ELF-1 (cell line): ENCODE results near the gene P2RY6.

Experiments
- DNase-seq: peaks from one replicate; pipeline ENCODE4 v3.0.0-alpha.2; 2016; ENCODE audit warnings: low read depth, low spot score

Gene P2RY6

GRCh38 chr11:73280626-73281025 lies 8.5 kb downstream of the P2RY6 start:
- no peak for DNase-seq

GRCh38 chr11:73281201-73281741 lies 9.1 kb downstream of the P2RY6 start:
- DNase-seq = no peak

DNA sequence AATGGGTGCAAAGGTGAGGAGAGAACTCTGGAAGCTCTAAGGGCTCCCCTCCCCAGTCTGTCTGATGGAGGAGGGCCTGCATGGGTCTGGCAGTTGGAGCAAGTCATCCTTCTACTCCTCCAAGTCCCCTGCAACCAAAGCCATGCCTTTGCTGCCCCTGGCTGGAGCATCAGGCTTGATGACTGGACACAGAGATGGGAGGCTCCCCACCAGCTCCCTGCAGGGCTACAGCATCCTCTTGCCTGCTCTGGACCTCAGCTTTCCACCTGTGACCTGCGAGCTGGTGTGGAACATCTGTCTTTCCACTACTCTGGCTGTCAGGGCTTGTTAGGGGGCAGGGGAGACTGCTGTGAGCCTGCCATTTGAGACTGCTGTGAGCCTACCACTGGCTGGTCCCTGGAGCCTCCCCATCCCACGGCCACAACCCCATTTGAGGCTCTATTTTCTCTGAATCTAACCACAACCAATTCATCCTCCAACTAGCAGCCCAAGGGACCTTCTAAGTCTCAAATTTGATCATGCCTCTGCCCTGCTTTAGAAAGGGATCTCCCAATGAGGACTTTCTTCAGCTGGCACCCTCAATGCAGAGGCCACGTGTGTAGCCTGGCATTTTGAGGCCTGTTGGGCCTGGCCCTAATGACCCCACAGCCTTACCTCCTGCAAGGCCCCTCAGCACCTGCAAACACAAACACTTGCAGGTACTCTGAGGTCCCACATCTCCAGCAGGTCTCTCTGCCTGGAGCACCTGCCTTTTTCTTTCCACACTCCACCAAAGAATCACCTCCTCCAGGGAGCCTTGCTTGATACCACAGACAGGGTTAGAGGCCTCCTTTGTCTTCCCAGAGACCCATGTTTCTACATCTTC lies 9.9 kb downstream of the P2RY6 start:
- DNase-seq = no peak

DNA sequence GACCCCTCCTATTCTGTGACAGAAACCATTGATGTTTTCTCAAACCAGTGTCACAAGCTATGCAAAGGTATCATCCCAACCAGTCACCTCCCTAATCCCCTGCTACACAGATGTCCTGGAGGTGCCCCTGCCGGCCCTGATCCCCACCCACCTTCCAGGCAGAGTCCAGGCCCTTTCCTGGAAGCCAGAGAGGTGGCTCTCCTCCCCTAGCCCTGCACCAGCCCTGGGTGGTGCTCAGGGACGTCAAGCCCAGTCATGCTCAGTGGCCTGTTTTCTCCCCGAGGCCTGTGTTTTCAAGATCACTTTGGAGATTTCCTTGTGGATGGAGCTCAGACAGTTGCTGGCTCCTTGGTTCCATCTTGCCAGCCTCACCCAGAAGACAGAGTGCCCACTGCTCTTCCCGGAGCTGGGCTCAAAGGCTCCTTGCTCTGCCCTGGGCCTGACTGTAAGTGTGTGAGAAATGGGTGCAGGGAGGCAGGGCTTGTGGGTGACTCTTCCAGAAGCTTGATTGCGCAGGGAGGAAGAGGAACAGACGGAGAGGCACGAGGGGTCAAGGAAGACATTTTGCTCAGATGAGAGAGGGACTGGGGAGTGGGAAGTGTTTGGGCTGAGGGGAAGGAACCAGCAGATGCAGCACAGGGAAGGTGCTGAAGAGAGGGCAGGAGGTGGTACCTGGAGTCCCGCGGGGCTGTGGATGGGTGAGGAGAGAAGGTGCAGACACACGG lies 11.3 kb downstream of the P2RY6 start:
- no peak for DNase-seq

DNA sequence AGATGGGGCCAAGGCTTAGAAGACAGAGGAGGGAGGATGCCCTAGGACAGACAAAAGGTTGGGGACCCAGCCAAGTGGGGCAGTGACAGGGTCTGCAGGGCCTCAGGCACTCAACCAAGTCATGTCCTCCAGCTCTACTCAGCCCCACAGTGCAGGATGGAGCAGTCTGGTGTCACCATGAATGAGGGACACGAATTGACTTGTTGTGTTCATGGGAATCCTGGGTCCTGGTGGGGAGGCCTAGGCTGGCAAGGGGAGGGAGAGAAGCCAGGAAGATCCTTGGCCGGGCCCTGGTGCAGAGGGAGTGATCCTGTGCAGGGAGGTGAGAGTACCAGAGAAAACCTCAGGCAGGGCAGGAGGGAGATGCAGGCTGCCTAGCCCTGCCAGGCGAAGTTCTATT lies 12.0 kb downstream of the P2RY6 start:
- no peak for DNase-seq

DNA sequence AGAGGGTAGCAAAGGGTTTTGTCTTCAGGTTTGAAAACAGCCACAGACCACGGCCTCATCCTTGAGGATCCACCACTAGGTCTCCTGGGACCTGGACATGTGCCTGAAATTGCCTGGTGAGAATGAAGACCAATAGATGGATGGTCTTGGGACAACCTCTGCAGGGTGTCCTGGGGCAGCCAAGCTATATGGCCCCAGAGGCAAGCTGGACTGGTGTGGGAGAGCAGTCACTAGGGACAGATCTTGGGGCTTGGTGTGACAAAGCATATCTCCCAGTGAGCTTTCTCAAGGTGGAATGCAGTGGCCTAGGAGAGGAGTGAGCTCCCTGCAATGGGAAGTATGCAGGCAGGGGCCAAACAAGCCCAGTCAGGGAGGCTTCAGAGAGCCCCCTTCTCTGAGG lies 13.6 kb downstream of the P2RY6 start:
- DNase-seq = no peak

DNA sequence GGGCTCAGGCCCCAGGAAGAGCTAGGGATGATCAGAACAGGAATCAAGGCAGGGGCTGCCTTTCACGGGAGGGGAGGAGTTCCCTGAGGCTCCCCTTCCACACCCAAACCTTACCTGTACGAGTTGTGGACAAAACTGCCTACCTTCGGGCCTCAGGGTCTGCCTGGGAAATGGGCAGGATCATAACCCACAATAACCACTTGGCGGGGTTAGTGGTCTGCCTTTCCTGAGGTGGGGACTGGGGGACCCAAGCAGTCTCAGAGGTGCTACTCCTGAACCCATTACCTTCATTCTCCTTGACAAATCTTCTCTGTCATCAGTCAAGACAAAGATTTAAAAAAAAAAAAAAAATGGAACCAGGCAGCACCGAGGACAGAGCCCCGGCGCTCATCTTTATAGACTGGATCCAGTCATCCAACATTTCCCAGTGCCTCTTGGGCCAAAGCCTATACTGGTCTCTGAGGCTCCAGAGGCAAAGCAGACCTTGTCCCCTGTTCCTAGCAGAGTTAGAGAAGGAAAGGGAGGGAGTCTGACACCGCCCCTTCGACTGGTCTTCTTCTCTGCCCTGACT lies 14.2 kb downstream of the P2RY6 start:
- no peak for DNase-seq

- no peak for DNase-seq
These were observed 15.4 kb downstream of the P2RY6 start for GRCh38 chr11:73287400-73288101.

- no peak for DNase-seq
These were observed 16.2 kb downstream of the P2RY6 start for GRCh38 chr11:73288192-73288872.

GRCh38 chr11:73288873-73289707 lies 17.0 kb downstream of the P2RY6 start:
- DNase-seq = peak; percentile 90

- no peak for DNase-seq
These were observed 18.4 kb downstream of the P2RY6 start for GRCh38 chr11:73290536-73290935.

GRCh38 chr11:73291196-73291595 lies 19.1 kb downstream of the P2RY6 start:
- DNase-seq = no peak

DNA sequence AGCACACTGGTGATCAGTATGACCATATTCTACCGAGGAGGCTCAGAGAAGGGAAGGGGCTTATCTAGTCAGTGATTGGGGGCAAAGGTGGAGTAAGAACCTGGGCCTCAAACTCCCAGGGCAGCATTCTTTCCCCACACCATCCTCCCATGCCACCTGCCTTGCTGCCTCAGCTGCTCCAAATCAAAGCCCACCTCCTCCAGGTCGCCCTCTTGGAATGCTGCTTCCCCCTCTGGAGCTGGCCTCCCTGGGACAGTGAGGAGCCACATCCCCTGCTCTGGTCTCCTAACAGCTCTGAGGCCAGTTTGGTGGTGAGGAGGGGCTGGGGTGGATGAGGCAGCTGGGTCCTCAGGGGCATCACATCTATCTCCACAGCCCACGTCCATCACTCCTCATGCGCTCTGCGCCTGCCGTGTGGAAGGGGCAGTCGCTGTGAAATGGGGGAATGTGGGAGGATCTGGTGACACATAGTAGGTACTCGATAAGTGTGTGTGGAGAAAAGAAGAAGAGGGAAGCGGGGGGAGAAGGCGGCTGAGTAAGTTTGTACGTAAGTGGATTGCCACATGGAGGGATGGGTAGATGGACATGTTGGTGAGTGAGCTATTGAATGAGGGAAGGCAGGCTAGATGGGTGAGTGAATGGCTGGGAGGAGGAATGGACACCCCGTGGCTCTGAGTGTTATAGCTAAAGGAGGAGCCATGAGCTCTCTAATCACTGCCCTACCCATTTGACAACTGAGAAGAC lies 19.8 kb downstream of the P2RY6 start:
- DNase-seq = no peak

DNA sequence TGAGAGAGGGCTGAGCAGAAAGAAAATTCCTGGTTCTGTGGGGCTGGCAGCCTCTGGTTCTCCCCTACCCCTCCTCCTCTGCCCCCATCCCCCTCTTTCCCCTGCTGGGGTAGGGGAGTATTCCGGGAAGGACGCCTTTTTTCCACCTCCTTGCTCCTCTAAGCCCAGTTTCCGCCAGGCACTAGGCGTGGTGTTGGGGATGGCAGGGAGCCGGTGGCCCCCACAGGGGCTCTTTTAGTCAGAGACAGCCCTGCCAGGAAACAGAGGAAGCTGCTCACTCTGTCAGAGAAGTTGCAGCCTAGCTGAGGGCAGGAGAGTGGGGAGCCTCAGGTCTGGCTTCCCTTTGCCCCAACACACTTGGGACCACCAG lies 20.4 kb downstream of the P2RY6 start:
- DNase-seq = no peak

GRCh38 chr11:73293356-73293936 lies 21.3 kb downstream of the P2RY6 start:
- no peak for DNase-seq

GRCh38 chr11:73294604-73295003 lies 22.5 kb downstream of the P2RY6 start:
- DNase-seq = no peak

- peak; percentile 91 for DNase-seq
These were observed 23.3 kb downstream of the P2RY6 start for GRCh38 chr11:73295241-73295995.

DNA sequence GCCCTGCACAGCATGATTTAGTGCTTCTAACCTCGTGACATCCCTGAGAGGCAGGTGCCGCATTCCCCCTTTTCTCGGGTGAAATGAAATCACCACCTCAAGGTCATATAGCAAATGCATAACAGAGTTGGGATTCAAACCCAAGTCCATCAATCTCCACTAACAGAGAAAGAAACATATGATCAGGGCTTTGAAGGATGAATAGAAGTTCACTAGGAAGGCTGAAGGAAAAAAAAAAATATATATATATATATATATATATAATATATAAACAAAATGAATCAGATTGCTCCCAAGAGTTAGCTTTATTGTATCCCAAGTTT lies 23.8 kb downstream of the P2RY6 start:
- DNase-seq = no peak
